Measurements from ENCODE around the gene ADAM10.

Gene ADAM10

DNA sequence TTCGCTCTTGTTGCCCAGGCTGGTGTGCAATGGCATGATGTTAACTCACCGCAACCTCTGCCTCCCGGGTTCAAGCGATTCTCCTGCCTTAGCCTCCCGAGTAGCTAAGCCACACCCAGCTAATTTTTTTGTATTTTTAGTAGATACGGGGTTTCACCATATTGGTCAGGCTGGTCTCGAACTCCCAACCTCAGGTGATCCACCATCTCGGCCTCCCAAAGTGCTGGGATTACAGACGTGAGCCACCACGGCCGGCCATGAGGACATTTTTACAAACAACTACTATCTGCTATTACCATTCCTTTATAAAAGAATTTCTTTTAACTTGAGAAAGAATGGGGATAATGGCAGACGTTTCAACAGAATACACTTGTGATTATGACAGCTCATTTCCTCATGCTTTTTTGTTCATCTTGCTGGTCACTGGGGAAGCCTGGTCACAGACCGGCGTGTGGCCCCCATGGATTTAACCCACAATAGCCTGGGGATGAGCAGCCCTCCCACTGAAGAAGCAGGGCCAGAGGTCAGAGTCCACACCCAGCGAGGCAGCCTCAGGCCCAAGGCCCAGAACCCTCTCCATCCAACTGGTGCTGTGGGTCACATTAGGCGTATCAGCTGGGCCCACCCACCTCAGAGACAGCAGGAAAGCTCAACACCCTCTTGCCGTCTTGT is 205.7 kb downstream of the ADAM10 start:
- no peaks in the 10 kb centered on the region for H3K9me3 ChIP-seq (ENCODE audit: control insufficient read depth, insufficient read depth, low read depth, low read length)
- H3K27me3 ChIP-seq (ENCODE audit: control insufficient read depth, insufficient read depth, low read length) = no peaks in the 10 kb centered on the region
- no peaks in the 10 kb centered on the region for H3K36me3 ChIP-seq (ENCODE audit: control insufficient read depth, insufficient read depth, low read length)
- no peaks in the 10 kb centered on the region; the same call in 1 of the 2 replicates for H3K4me1 ChIP-seq (ENCODE audit: control insufficient read depth, insufficient read depth, low read length)
- no peak overlapping the region for H3K27ac ChIP-seq (ENCODE audit: low read depth, low read length)
- no peak overlapping the region for H3K4me3 ChIP-seq (ENCODE audit: low read depth, low read length)
- H3K9ac ChIP-seq (ENCODE audit: low read length) = no peak overlapping the region

DNA sequence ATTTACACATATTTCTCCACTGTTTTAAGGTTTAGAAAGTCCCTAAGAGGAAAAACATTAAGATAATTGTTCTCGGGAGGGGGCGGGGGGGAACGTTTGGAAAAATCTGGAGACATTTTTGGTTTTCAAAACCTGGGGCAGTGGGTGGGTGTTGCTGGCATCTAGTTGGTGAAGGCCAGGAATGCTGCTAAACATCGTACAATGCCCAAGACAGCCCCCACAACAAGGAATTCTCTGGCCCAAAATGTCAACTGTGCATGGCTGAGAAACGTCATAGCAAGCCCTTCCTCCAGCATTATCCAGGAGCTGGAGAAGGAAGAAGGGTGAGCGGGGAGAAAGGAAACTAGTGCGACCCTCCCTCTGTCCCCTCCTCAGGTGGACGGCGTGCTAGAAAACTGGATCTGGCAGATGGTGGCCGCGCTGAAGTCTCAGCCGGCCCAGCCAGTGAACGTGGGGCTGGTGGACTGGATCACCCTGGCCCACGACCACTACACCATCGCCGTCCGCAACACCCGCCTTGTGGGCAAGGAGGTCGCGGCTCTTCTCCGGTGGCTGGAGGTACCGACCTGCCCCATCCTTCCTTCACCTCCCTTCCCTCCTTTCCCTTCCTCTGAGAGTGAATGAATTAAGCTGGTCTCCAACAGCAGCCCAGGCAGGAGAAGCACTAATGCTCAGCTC is 208.0 kb downstream of the ADAM10 start:
- H3K4me1 ChIP-seq (ENCODE audit: control insufficient read depth, insufficient read depth, low read length) = no peaks in the 10 kb centered on the region; the same call in 1 of the 2 replicates
- H3K27ac ChIP-seq (ENCODE audit: low read depth, low read length) = no peak overlapping the region
- H3K36me3 ChIP-seq (ENCODE audit: control insufficient read depth, insufficient read depth, low read length) = no peaks in the 10 kb centered on the region
- H3K9ac ChIP-seq (ENCODE audit: low read length) = no peak overlapping the region
- no peaks in the 10 kb centered on the region for H3K9me3 ChIP-seq (ENCODE audit: control insufficient read depth, insufficient read depth, low read depth, low read length)
- no peak overlapping the region for H3K4me3 ChIP-seq (ENCODE audit: low read depth, low read length)
- H3K27me3 ChIP-seq (ENCODE audit: control insufficient read depth, insufficient read depth, low read length) = no peaks in the 10 kb centered on the region

DNA sequence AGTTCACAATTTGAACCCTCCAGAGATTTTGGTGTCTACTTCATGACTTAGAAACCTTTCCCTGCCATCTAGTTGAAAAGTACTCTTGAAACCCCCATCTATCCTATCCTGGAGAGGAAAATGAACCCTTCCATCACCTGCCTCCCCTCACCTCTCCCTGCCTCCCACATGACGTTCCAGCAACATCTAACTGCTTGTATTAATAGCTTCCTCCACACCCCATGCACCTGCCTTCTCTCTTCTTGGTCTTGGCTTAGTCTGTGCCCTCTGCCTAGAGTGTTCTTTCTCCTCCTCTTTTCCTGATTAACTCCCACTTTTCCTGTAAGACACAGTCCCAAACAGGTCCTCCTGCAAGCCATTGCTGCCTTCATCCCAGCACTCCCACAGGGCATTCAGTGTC is 210.0 kb downstream of the ADAM10 start:
- Histone ChIP-seq H3K4me1 (ENCODE audit: control insufficient read depth, insufficient read depth, low read length) (no peaks in the 10 kb centered on the region; the same call in 1 of the 2 replicates), H3K27ac (ENCODE audit: low read depth, low read length) (no peak overlapping the region), H3K9me3 (ENCODE audit: control insufficient read depth, insufficient read depth, low read depth, low read length) (no peaks in the 10 kb centered on the region), H3K9ac (ENCODE audit: low read length) (no peak overlapping the region), H3K27me3 (ENCODE audit: control insufficient read depth, insufficient read depth, low read length) (no peaks in the 10 kb centered on the region), H3K4me3 (ENCODE audit: low read depth, low read length) (no peak overlapping the region), H3K36me3 (ENCODE audit: control insufficient read depth, insufficient read depth, low read length) (no peaks in the 10 kb centered on the region)

DNA sequence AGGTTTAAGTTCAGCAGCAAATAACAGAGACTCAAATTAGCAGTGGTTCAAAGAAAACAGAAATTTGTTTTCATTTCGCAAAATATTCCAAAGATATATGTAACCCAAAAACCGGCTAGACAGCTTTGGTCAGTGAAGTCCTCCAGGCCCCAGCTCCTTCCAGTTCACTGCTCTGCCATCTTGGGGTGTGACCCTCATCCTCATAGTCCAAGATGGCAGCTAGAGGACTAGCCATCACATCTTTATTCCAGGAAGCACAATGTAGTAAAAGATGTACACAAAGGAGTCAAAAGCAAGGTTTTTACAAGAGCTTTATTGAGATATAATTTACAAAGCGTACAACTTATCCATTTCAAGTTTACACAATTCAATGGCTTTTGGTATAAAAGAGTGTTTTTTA is 210.6 kb downstream of the ADAM10 start:
- H3K4me1 ChIP-seq (ENCODE audit: control insufficient read depth, insufficient read depth, low read length) = no peaks in the 10 kb centered on the region; the same call in 1 of the 2 replicates
- no peak overlapping the region for H3K27ac ChIP-seq (ENCODE audit: low read depth, low read length)
- no peak overlapping the region for H3K4me3 ChIP-seq (ENCODE audit: low read depth, low read length)
- no peaks in the 10 kb centered on the region for H3K9me3 ChIP-seq (ENCODE audit: control insufficient read depth, insufficient read depth, low read depth, low read length)
- no peaks in the 10 kb centered on the region for H3K27me3 ChIP-seq (ENCODE audit: control insufficient read depth, insufficient read depth, low read length)
- H3K9ac ChIP-seq (ENCODE audit: low read length) = no peak overlapping the region
- H3K36me3 ChIP-seq (ENCODE audit: control insufficient read depth, insufficient read depth, low read length) = no peaks in the 10 kb centered on the region
